H1 (cell line): ENCODE data around the gene ARHGAP23. TPM values are rescaled to one million over a fixed set of nuclear protein-coding genes. Genes with fewer than 3 reads are reported as not detected.

Source experiments
- CTCF ChIA-PET: fragments of 300-600 bp; sonication (Branson Sonifier 250); formaldehyde crosslinking; loops from one replicate; lab custom pipeline; 2021; ENCODE audit not compliant: partially characterized antibody; lab: Charles Lee
- POLR2A ChIA-PET: fragments of 300-600 bp; sonication (Branson Sonifier 250); formaldehyde crosslinking; loops from one replicate; lab custom pipeline; 2021; ENCODE audit warnings: inconsistent platforms; ENCODE audit not compliant: partially characterized antibody; lab: Charles Lee
- DNase-seq, 2 experiments: peaks; one replicate each; pipeline versions ENCODE4 v3.0.0 to v3.0.0-alpha.2; 2010 to 2022; ENCODE audit warnings: low spot score in 2 of 2, low read depth in 1 of 2, mixed read lengths in 1 of 2
- FAIRE-seq: peaks from 2 replicates; lab custom pipeline; 2011; peaks lifted over from hg19 to GRCh38; lab: Jason Lieb, UNC
- H2AFZ ChIP-seq: 2 replicates; pipeline ENCODE4 v1.8.1; 2012; ENCODE audit warnings: low read length, inconsistent platforms
- H2AK5ac ChIP-seq: 2 replicates; pipeline ENCODE4 v1.6.1; 2013; ENCODE audit warnings: low read depth, low read length
- H2BK120ac ChIP-seq: replicated peaks from 2 replicates; pipeline ENCODE3; 2013; ENCODE audit warnings: low read depth, low read length, inconsistent platforms
- H2BK12ac ChIP-seq: 2 replicates; pipeline ENCODE4 v1.6.1; 2013; ENCODE audit warnings: low read depth, low read length
- H2BK15ac ChIP-seq: 2 replicates; pipeline ENCODE4 v1.6.1; 2013; ENCODE audit warnings: low read length
- H2BK20ac ChIP-seq: 2 replicates; pipeline ENCODE4 v1.6.1; 2013; ENCODE audit warnings: low read length
- H2BK5ac ChIP-seq: 2 replicates; pipeline ENCODE4 v1.6.1; 2013; ENCODE audit warnings: low read depth, low read length
- H3K14ac ChIP-seq: 2 replicates; pipeline ENCODE4 v1.6.1; 2013; ENCODE audit warnings: inconsistent platforms; ENCODE audit not compliant: insufficient read length
- H3K18ac ChIP-seq: 2 replicates; pipeline ENCODE4 v1.6.1; 2013; ENCODE audit warnings: low read length; ENCODE audit errors: extremely low read depth
- H3K23ac ChIP-seq: 2 replicates; pipeline ENCODE4 v1.6.1; 2013; ENCODE audit warnings: inconsistent platforms; ENCODE audit not compliant: insufficient read length
- H3K23me2 ChIP-seq: 2 replicates; pipeline ENCODE4 v1.6.1; 2013; ENCODE audit warnings: low read depth, low read length
- H3K27ac ChIP-seq: 2 replicates; pipeline ENCODE4 v1.6.1; 2011; ENCODE audit warnings: low read depth, low read length, inconsistent platforms
- H3K27me3 ChIP-seq, 4 experiments: replicated peaks in 1 of 4; 1 replicate in 1 of 4; 2 replicates in 3 of 4; pipeline versions ENCODE4 v1.6.1 to v1.8.1; 2011 to 2013; ENCODE audit warnings: low read length in 3 of 4, mild to moderate bottlenecking in 3 of 4, inconsistent platforms in 2 of 4, mixed read lengths in 2 of 4, moderate library complexity in 1 of 4; ENCODE audit not compliant: control insufficient read depth in 3 of 4, insufficient read depth in 3 of 4; ENCODE audit errors: extremely low read depth in 1 of 4
- H3K36me3 ChIP-seq, 4 experiments: 2 replicates each; pipeline versions ENCODE4 v1.6.1 to v1.8.1; 2011 to 2013; ENCODE audit warnings: mild to moderate bottlenecking in 4 of 4, low read length in 3 of 4, moderate library complexity in 2 of 4, control low read depth in 1 of 4, inconsistent platforms in 1 of 4; ENCODE audit not compliant: insufficient read depth in 4 of 4, control insufficient read depth in 2 of 4
- H3K4ac ChIP-seq: replicated peaks from 2 replicates; pipeline ENCODE3; 2013; ENCODE audit warnings: low read length, low read depth, mixed read lengths, inconsistent platforms; ENCODE audit not compliant: insufficient read length
- H3K4me1 ChIP-seq, 4 experiments: replicated peaks in 1 of 4; 1 replicate in 1 of 4; 2 replicates in 3 of 4; pipeline versions ENCODE4 v1.6.1 to v1.8.1; 2011 to 2013; ENCODE audit warnings: low read length in 3 of 4, inconsistent platforms in 2 of 4, mixed read lengths in 1 of 4; ENCODE audit not compliant: insufficient read depth in 4 of 4, control insufficient read depth in 3 of 4
- H3K4me2 ChIP-seq, 2 experiments: 2 replicates each; pipeline versions ENCODE4 v1.6.1 to v1.8.1; 2011 to 2013; ENCODE audit warnings: low read depth in 2 of 2, low read length in 2 of 2, control low read depth in 1 of 2, inconsistent platforms in 1 of 2, mild to moderate bottlenecking in 1 of 2; ENCODE audit not compliant: insufficient read depth in 1 of 2
- H3K4me3 ChIP-seq, 4 experiments: fragments of 200-600, 300-600 bp in 1 of 4; sonication (generic), shearing (Covaris generic), sonication (Bioruptor Twin) in 1 of 4; 2 replicates each; pipeline versions ENCODE4 v1.5.1 to v1.8.1; 2011 to 2016; ENCODE audit warnings: low read length in 4 of 4, low read depth in 3 of 4, control low read depth in 2 of 4, inconsistent platforms in 2 of 4, mild to moderate bottlenecking in 2 of 4, mixed read lengths in 1 of 4, moderate library complexity in 1 of 4; ENCODE audit not compliant: insufficient read depth in 2 of 4; ENCODE audit errors: extremely low read depth in 1 of 4
- H3K56ac ChIP-seq: replicated peaks from 2 replicates; pipeline ENCODE3; 2013; ENCODE audit warnings: low read depth, mild to moderate bottlenecking, mixed read lengths, low read length, inconsistent platforms; ENCODE audit not compliant: insufficient read length
- H3K79me1 ChIP-seq: 2 replicates; pipeline ENCODE4 v1.6.1; 2013; ENCODE audit warnings: low read depth, low read length, control low read depth
- H3K79me2 ChIP-seq, 2 experiments: 2 replicates each; pipeline versions ENCODE4 v1.6.1 to v1.8.1; 2012 to 2013; ENCODE audit warnings: low read length in 2 of 2, mild to moderate bottlenecking in 2 of 2, inconsistent platforms in 1 of 2; ENCODE audit not compliant: insufficient read depth in 2 of 2, control insufficient read depth in 1 of 2
- H3K9ac ChIP-seq, 4 experiments: replicated peaks in 1 of 4; 1 replicate in 1 of 4; 2 replicates in 3 of 4; pipeline versions ENCODE4 v1.6.1 to v1.8.1; 2011 to 2013; ENCODE audit warnings: low read depth in 3 of 4, low read length in 3 of 4, control low read depth in 2 of 4, mild to moderate bottlenecking in 2 of 4, moderate library complexity in 2 of 4, inconsistent platforms in 1 of 4; ENCODE audit errors: extremely low read depth in 1 of 4
- H3K9me3 ChIP-seq, 2 experiments: 2 replicates each; pipeline versions ENCODE4 v1.6.1 to v1.8.1; 2012 to 2013; ENCODE audit warnings: mild to moderate bottlenecking in 2 of 2, moderate library complexity in 2 of 2, control low read depth in 1 of 2, inconsistent platforms in 1 of 2, low read depth in 1 of 2, low read length in 1 of 2, mixed read lengths in 1 of 2; ENCODE audit not compliant: insufficient read depth in 2 of 2
- H4K20me1 ChIP-seq, 2 experiments: replicated peaks in 1 of 2; 2 replicates each; pipeline versions ENCODE3 to v1.8.1; 2011 to 2013; ENCODE audit warnings: inconsistent platforms in 2 of 2, low read length in 2 of 2, mild to moderate bottlenecking in 1 of 2; ENCODE audit not compliant: insufficient read depth in 2 of 2, control insufficient read depth in 1 of 2
- H4K5ac ChIP-seq: 2 replicates; pipeline ENCODE4 v1.6.1; 2013; ENCODE audit warnings: low read length, low read depth, mixed read lengths, inconsistent platforms; ENCODE audit not compliant: insufficient read length
- H4K8ac ChIP-seq: 2 replicates; pipeline ENCODE4 v1.8.0; 2013; ENCODE audit warnings: mild to moderate bottlenecking, moderate library complexity, low read length, inconsistent platforms; ENCODE audit not compliant: insufficient read depth; ENCODE audit errors: extremely low read depth
- H4K91ac ChIP-seq: replicated peaks from 2 replicates; pipeline ENCODE3; 2013; ENCODE audit warnings: low read length, mixed read lengths, inconsistent platforms; ENCODE audit not compliant: insufficient read length
- BACH1 ChIP-seq: IDR thresholded peaks from 2 replicates; pipeline ENCODE4 v1.6.1; 2012; ENCODE audit warnings: low read length, improper control_type of control experiment
- FOSL1 ChIP-seq: IDR thresholded peaks from 2 replicates; pipeline ENCODE4 v1.6.1; 2011; ENCODE audit warnings: mild to moderate bottlenecking, low read depth, low read length, moderate library complexity; ENCODE audit not compliant: insufficient read depth
- GTF2F1 ChIP-seq: IDR thresholded peaks from 2 replicates; pipeline ENCODE4 v1.6.1; 2012; ENCODE audit warnings: low read depth, low read length, improper control_type of control experiment, borderline replicate concordance
- HDAC2 ChIP-seq, 2 experiments: fragments of 300-600 bp in 1 of 2; sonication (generic) in 1 of 2; IDR thresholded peaks; 2 replicates each; pipeline ENCODE4 v1.6.1; 2011 to 2012; ENCODE audit warnings: low read depth in 2 of 2, low read length in 2 of 2, mild to moderate bottlenecking in 2 of 2, moderate library complexity in 2 of 2, borderline replicate concordance in 1 of 2, inconsistent platforms in 1 of 2
- JUN ChIP-seq: IDR thresholded peaks from 2 replicates; pipeline ENCODE4 v1.6.1; 2011; ENCODE audit warnings: low read depth, mild to moderate bottlenecking, improper control_type of control experiment, low read length
- JUND ChIP-seq: IDR thresholded peaks from 2 replicates; pipeline ENCODE4 v1.6.1; 2011; ENCODE audit warnings: mild to moderate bottlenecking, improper control_type of control experiment, low read length
- KDM1A ChIP-seq: fragments of 200-600, 300-600 bp; sonication (generic); IDR thresholded peaks from 2 replicates; pipeline ENCODE4 v1.7.1; 2016; ENCODE audit warnings: mild to moderate bottlenecking, low read length, borderline replicate concordance
- NANOG ChIP-seq: IDR thresholded peaks from 2 replicates; pipeline ENCODE4 v1.6.1; 2011; ENCODE audit warnings: low read length, low read depth, mild to moderate bottlenecking, inconsistent platforms; ENCODE audit not compliant: insufficient read depth, poor library complexity, severe bottlenecking
- RFX5 ChIP-seq: IDR thresholded peaks from 2 replicates; pipeline ENCODE4 v1.6.1; 2011; ENCODE audit warnings: low read depth, low read length, improper control_type of control experiment, borderline replicate concordance
- RXRA ChIP-seq: IDR thresholded peaks from 2 replicates; pipeline ENCODE4 v1.6.1; 2011; ENCODE audit warnings: low read depth, mild to moderate bottlenecking, low read length, moderate library complexity; ENCODE audit not compliant: insufficient read depth
- SIX5 ChIP-seq: IDR thresholded peaks from 2 replicates; pipeline ENCODE4 v1.6.1; 2011; ENCODE audit warnings: mild to moderate bottlenecking, low read depth, low read length
- SP1 ChIP-seq: IDR thresholded peaks from 2 replicates; pipeline ENCODE4 v1.6.1; 2011; ENCODE audit warnings: low read depth, low read length
- SRF ChIP-seq: IDR thresholded peaks from 2 replicates; pipeline ENCODE4 v1.6.1; 2011; ENCODE audit warnings: mild to moderate bottlenecking, low read depth, low read length, moderate library complexity
- TAF1 ChIP-seq: IDR thresholded peaks from 2 replicates; pipeline ENCODE4 v1.6.1; 2011; ENCODE audit warnings: mild to moderate bottlenecking, low read depth, low read length
- WGBS, 2 experiments: shearing (Covaris generic) in 1 of 2; methylation state at CpG; one replicate each; pipeline versions ENCODE4 v1.1.6 to v1.1.7; 2013 to 2015; ENCODE audit warnings: low lambda C conversion rate in 2 of 2, mixed read lengths in 2 of 2, inconsistent platforms in 1 of 2, low coverage in 1 of 2, missing lambda C conversion rate in 1 of 2; ENCODE audit not compliant: insufficient replicate concordance in 2 of 2, insufficient coverage in 1 of 2, insufficient read length in 1 of 2; ENCODE audit errors: extremely low coverage in 1 of 2, missing lambda C conversion rate in 1 of 2; 5-methylcytosine and 5-hydroxymethylcytosine counted together
- polyA plus RNA-seq, 7 experiments: library from polyadenylated mRNA; depleted of rRNA in 3 of 7; stranded (reverse) in 5 of 7; unstranded in 2 of 7; fragments of >200 nt in 5 of 7; fragments of 200-250 nt in 2 of 7; gene quantifications; 1 replicate in 5 of 7; 2 replicates in 1 of 7; 4 replicates in 1 of 7; pipeline versions ENCODE4 v1.2.1 to v1.2.3, GENCODE V29; 2011 to 2013; ENCODE audit warnings: missing spikeins in 2 of 7, mixed read lengths in 2 of 7
- total RNA-seq: library from RNA; stranded (reverse); fragmentation: NEBNext Ultra II Directional; extraction: Animal tissue kit (Norgen Biotek cat#: 25700); gene quantifications from 2 replicates; pipeline ENCODE4 v1.2.1, GENCODE V29; 2021

ARHGAP23 gene
- total and polyA plus RNA-seq, 2 of the 8 experiments (the other 6 are each of a cell fraction or from before 2014, with no cell fraction given) = 16.3 to 107 TPM

DNA sequence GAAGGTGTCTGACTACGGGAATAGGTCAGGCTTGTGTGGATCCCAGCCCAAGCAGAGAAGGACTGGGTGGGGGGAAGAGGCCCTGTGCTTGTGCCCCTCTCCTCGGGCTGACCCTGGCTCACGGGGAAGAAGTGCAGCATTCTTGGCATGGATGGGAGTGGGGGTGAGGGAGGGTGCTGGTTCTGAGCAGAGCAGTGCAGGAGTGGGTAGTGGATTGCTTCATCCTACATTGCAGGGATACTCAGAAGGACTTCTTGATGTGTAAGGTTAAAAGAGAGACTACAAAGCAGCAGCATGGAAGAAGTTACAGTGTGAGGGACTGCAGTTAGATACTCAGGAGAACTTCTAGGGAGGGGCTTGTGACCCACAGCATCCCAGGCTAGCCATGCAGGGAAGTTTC lies 2.1 kb downstream of the ARHGAP23 start:
- FAIRE-seq = no peak
- 78% methylated on average over 3 of the region's 3 CpGs; no CpG with 5 or more reads in 1 of the 2 experiments for WGBS, 2 experiments
- peaks cover 20 to 30% (median 22%) of the 10 kb centered on the region in 4 experiments for H3K4me1 ChIP-seq
- no peak for TF ChIP-seq RFX5
- no peak for TF ChIP-seq BACH1
- TF ChIP-seq KDM1A = no peak
- no peak for TF ChIP-seq RXRA
- TF ChIP-seq NANOG = no peak
- no peak for TF ChIP-seq FOSL1
- TF ChIP-seq HDAC2 (IDR thresholded peaks at IDR 0.05; ENCODE audit: borderline replicate concordance in 1 of 2, low read depth in 2 of 2, low read length in 2 of 2) = no peak
- no peak for TF ChIP-seq SRF
- TF ChIP-seq SIX5 = no peak
- TF ChIP-seq TAF1 = no peak
- TF ChIP-seq GTF2F1 = no peak
- TF ChIP-seq JUN = no peak
- no peak for TF ChIP-seq JUND
- TF ChIP-seq SP1 = no peak

More for the DNA sequence above, 2.1 kb downstream of the ARHGAP23 start:
- Histone ChIP-seq H3K27ac (no peak overlapping the region), H2BK15ac (0 out of 2 replicates have a peak overlapping the region, but pooled peaks have one; percentile 36), H3K18ac (peak overlapping the region; percentile 17; the same call in 1 of the 2 replicates), H3K23me2 (peaks cover 6% of the 10 kb centered on the region), H2AK5ac (no peak overlapping the region), H3K79me2 (peaks cover 4 to 68% of the 10 kb centered on the region in 2 experiments; a peak in 3 of 4 replicates), H3K14ac (no peak overlapping the region), H2BK12ac (0 out of 2 replicates have a peak overlapping the region, but pooled peaks have one; percentile 20), H3K36me3 (no peaks in the 10 kb centered on the region; a peak in 1 of 8 replicates), H4K91ac (no peak overlapping the region), H3K9me3 (no peaks in the 10 kb centered on the region), H2BK20ac (0 out of 2 replicates have a peak overlapping the region, but pooled peaks have one; percentile 23), H3K27me3 (no peaks in the 10 kb centered on the region), H3K9ac (no peak overlapping the region), H3K4me2 (peak overlapping the region; percentile 81 to 90; a peak in 2 of 4 replicates), H4K8ac (no peak overlapping the region), H2BK120ac (no peak overlapping the region), H3K56ac (no peak overlapping the region), H3K79me1 (peaks cover 14% of the 10 kb centered on the region), H4K5ac (no peak overlapping the region), H4K20me1 (peaks cover 4 to 12% of the 10 kb centered on the region in 2 experiments), H3K23ac (no peak overlapping the region), H2BK5ac (0 out of 2 replicates have a peak overlapping the region, but pooled peaks have one; percentile 7), H2AFZ (no peak overlapping the region), H3K4me3 (peak overlapping the region in 1 of 4 experiments; percentile 91; a peak in 2 of 8 replicates), H3K4ac (no peak overlapping the region)
- POLR2A ChIA-PET = interaction anchor here (1.2 to 7.6 kb wide), 6 partner anchors 8 to 28 kb away, joined by 4 to 72 read pairs (median 6); no protein-coding TSS in a partner anchor
- CTCF ChIA-PET = interaction anchor here (1.0 to 24.5 kb wide), 7 partner anchors 10 to 80 kb away, joined by 3 to 400 read pairs (median 6); partner anchors contain the start of genes GPR179 and SOCS7
- no peak for DNase-seq
